AG04450 (cell line): ENCODE data around the gene GNAT3. TPM values are rescaled to one million over a fixed set of nuclear protein-coding genes. Genes with fewer than 3 reads are reported as not detected.

ENCODE experiments used
- CTCF ChIA-PET: fragments of 300-600, 350-600 bp; formaldehyde crosslinking; extraction: SDS; loops from one replicate; lab custom pipeline; 2022; ENCODE audit warnings: antibody characterized with exemption, inconsistent platforms; lab: Charles Lee
- POLR2A ChIA-PET: fragments of 350-600 bp; formaldehyde crosslinking; extraction: SDS; loops from one replicate; lab custom pipeline; 2021; ENCODE audit warnings: antibody characterized with exemption, inconsistent platforms; lab: Yijun Ruan, JAX
- DNase-seq: peaks from one replicate; pipeline ENCODE4 v3.0.0-alpha.2; 2011; ENCODE audit warnings: low read depth, low spot score
- H3K27ac ChIP-seq: one replicate; pipeline ENCODE4 v1.5.1; 2012; ENCODE audit warnings: low read depth, low read length, control low read depth
- H3K27me3 ChIP-seq: one replicate; pipeline ENCODE4 v1.6.0; 2012; ENCODE audit warnings: low read length; ENCODE audit not compliant: control insufficient read depth, insufficient read depth
- H3K4me3 ChIP-seq: 2 replicates; pipeline ENCODE4 v1.5.1; 2011; ENCODE audit warnings: mild to moderate bottlenecking, low read depth, low read length, control low read depth
- H3K9me3 ChIP-seq: 2 replicates; pipeline ENCODE4 v1.5.1; 2012; ENCODE audit warnings: low read length; ENCODE audit not compliant: control insufficient read depth, insufficient read depth
- polyA plus RNA-seq: library from polyadenylated mRNA; depleted of rRNA; stranded (reverse); fragments of >200 nt; gene quantifications from 2 replicates; pipeline ENCODE4 v1.2.3, GENCODE V29; 2011
- TF ChIP-seq, protein P1 (sequence below): IDR thresholded peaks from 2 replicates; pipeline ENCODE4 v1.5.1; 2011; ENCODE audit warnings: low read depth, low read length, control low read depth, inconsistent platforms

The GNAT3 gene
- polyA plus RNA-seq, 1 experiment: not detected

DNA sequence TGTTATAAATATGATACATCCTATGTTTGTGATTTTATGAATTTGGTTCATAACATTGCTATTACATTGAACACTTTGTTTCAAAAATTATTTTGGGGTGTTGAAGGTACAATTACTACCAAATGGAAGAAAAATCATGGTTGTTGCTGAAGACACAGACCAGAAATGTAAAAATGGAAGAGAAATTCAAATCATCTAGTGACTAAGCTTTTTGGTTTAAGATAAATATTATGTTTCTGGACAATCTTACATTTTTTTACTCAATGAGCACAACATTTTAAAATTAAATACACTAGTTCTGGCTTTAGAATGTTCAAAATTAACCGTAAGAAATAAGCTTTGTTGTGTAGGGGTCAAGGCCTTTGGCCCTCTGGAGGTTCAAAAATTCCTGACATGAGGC lies 82.7 kb downstream of the GNAT3 start:
- TF ChIP-seq, protein P1, sequence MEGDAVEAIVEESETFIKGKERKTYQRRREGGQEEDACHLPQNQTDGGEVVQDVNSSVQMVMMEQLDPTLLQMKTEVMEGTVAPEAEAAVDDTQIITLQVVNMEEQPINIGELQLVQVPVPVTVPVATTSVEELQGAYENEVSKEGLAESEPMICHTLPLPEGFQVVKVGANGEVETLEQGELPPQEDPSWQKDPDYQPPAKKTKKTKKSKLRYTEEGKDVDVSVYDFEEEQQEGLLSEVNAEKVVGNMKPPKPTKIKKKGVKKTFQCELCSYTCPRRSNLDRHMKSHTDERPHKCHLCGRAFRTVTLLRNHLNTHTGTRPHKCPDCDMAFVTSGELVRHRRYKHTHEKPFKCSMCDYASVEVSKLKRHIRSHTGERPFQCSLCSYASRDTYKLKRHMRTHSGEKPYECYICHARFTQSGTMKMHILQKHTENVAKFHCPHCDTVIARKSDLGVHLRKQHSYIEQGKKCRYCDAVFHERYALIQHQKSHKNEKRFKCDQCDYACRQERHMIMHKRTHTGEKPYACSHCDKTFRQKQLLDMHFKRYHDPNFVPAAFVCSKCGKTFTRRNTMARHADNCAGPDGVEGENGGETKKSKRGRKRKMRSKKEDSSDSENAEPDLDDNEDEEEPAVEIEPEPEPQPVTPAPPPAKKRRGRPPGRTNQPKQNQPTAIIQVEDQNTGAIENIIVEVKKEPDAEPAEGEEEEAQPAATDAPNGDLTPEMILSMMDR: no peak
- Histone ChIP-seq H3K27ac (no peak overlapping the region), H3K27me3 (no peaks in the 10 kb centered on the region), H3K9me3 (no peaks in the 10 kb centered on the region; the same call in 1 of the 2 replicates), H3K4me3 (no peak overlapping the region)
- POLR2A ChIA-PET: no interaction called here
- DNase-seq: no peak
- CTCF ChIA-PET: interaction anchor here (0.6 to 3.9 kb wide), 40 partner anchors 9 to 1042 kb away, joined by 3 to 64 read pairs (median 4); partner anchors contain the start of gene GNAI1

DNA sequence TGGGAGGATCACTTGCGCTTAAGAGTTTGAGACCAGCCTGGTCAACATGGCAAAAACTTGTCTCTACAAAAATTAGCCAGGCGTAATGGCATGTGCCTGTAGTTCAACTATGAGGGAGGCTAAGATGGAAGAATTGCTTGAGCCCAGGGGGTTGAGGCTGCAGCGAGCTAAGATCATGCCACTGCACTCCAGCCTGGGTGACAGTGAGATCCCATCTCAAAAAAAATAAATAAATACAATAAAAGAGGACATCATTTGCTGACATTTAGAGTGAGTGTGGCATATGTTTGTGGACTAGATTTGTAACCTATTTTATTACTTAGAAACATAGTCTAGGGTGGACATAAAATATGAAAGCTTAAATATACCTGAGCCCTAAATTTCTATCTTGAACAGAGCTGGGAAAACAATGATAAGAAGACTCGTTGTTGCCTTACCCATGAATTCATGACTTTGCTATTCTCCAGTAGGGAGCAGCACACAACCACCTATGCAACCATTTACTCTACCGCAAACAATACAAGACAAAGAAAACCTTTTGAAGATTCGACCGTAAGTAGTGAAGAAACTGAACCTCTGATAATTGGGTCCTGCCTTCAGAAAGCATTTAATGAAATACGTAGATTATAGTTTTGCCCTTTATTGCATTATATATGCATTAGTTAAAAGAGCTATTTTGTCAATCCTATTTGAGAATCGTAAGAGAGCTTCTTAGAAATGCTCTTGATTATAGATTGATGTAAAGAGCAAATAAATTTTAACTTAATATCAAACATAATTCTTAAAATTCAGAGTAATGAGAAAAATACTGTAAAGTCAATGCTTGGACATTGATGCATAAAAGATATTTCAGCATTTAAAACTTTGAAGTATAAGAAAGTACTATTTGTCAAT lies 83.5 kb downstream of the GNAT3 start:
- no peaks in the 10 kb centered on the region for H3K9me3 ChIP-seq
- ChIA-PET CTCF (interaction anchor here (0.6 to 3.9 kb wide), 45 partner anchors 8 to 1043 kb away, joined by 3 to 64 read pairs (median 4); partner anchors contain the start of gene GNAI1), POLR2A (no interaction called here)
- no peaks in the 10 kb centered on the region for H3K27me3 ChIP-seq
- no peak overlapping the region for H3K27ac ChIP-seq
- TF ChIP-seq, protein P1: peak; percentile 72
- H3K4me3 ChIP-seq: no peak overlapping the region
- DNase-seq: no peak

DNA sequence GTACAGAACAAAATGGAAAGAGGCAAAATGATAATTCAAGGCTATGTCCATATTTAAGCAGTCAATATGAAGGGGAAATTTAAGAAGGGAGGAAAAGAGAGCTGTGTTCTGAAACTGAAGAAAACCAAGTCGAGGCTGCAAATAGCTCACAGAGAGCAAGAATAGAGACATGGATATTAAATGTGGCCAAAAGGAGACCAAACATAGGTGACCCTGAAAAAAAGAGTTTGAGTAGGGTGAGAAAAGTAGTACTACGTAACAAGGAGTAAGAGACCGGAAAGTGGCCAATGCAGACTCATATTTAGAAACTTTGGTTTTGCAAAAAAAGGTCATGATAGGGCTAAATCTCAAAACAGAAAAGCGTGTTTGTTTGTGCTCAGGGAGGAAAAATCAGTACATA lies 84.6 kb downstream of the GNAT3 start:
- H3K9me3 ChIP-seq: no peaks in the 10 kb centered on the region
- H3K27ac ChIP-seq: no peak overlapping the region
- H3K4me3 ChIP-seq: no peak overlapping the region
- no peaks in the 10 kb centered on the region for H3K27me3 ChIP-seq
- no peak for DNase-seq
- TF ChIP-seq, protein P1: no peak
- ChIA-PET POLR2A (no interaction called here), CTCF (interaction anchor here (1.0 to 3.9 kb wide), 7 partner anchors 224 to 367 kb away, joined by 3 to 64 read pairs (median 5); partner anchors contain the start of gene GNAI1)

DNA sequence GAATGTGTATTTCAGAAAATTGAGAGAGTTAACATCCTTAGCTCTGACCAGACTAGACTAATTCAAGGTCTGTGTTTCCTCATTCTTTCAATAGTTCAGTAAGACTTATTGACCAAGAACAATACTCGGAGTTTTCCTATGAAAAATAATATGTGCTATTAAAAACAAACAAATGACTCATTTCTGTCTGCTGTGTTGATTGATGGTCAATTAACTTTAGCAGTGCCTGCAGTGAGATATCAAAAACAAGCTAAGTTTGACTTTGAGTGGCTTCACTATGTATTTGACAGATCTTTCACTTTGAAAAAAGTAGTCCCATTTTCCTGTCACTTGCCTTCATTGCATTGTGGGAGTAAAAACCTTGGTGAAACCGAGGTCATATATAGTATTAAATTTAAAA lies 91.0 kb downstream of the GNAT3 start:
- ChIA-PET CTCF (interaction anchor here (1.8 kb wide), 1 partner anchor 8 kb away, joined by 9 read pairs; no protein-coding TSS in a partner anchor), POLR2A (no interaction called here)
- no peaks in the 10 kb centered on the region for H3K9me3 ChIP-seq
- DNase-seq: no peak
- no peak overlapping the region for H3K4me3 ChIP-seq
- no peaks in the 10 kb centered on the region for H3K27me3 ChIP-seq
- TF ChIP-seq, protein P1: no peak
- H3K27ac ChIP-seq: no peak overlapping the region
